ENCODE data around the gene KLF15. TPM values are rescaled to one million over a fixed set of nuclear protein-coding genes. Genes with fewer than 3 reads are reported as not detected.

The KLF15 gene
- total RNA-seq, 1 donor from 2014 or later, result 0.31 TPM

DNA sequence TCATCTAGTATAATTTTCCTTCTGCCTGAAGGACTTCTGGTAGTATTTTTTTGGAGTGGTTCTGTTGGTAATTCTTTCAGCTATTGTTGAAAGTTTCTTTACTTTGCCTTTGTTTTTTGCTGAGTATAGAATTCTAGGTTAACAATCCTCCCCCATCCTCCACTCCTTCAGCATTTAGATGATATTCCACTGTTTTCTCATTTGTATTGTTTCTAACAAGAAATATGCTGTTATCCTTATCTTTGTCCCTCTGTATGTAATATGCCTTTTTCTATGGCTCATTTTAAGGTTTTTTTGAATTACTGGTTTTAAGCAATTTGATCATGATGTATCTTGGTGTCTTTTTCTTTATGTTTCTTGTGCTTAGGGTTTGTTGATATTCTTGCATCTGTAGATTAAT is 53.9 kb downstream of the KLF15 start:
- no peaks in the 10 kb centered on the region for H3K4me1 Mint-ChIP-seq
- TF ChIP-seq CTCF (IDR thresholded peaks at IDR 0.05), result no peak
- H3K36me3 Mint-ChIP-seq (ENCODE audit: low read depth), result no peaks in the 10 kb centered on the region
- H3K4me3 Mint-ChIP-seq, result no peak overlapping the region
- H3K27me3 Mint-ChIP-seq, result no peaks in the 10 kb centered on the region
- no peak for DNase-seq
- no peak for ATAC-seq (ENCODE audit: low read depth)
- H3K9me3 Mint-ChIP-seq, result peaks cover 18% of the 10 kb centered on the region
- CTCF ChIA-PET, result no interaction called here
- intact Hi-C loops (cut with micrococcal nuclease), result no loop called here
- H3K27ac Mint-ChIP-seq, result no peak overlapping the region
- POLR2A ChIA-PET, result no interaction called here

- intact Hi-C loops (cut with micrococcal nuclease), result no loop called here
- no peak for DNase-seq
- no peaks in the 10 kb centered on the region for H3K36me3 Mint-ChIP-seq (ENCODE audit: low read depth)
- POLR2A ChIA-PET, result no interaction called here
- no peak overlapping the region for H3K27ac Mint-ChIP-seq
- H3K9me3 Mint-ChIP-seq, result peaks cover 18% of the 10 kb centered on the region
- H3K27me3 Mint-ChIP-seq, result no peaks in the 10 kb centered on the region
- H3K4me3 Mint-ChIP-seq, result no peak overlapping the region
- CTCF ChIA-PET, result no interaction called here
- H3K4me1 Mint-ChIP-seq, result no peaks in the 10 kb centered on the region
- TF ChIP-seq CTCF (IDR thresholded peaks at IDR 0.05), result no peak
- ATAC-seq (ENCODE audit: low read depth), result no peak
Observed at GRCh38 chr3:126300761-126301481, 56.3 kb downstream of the KLF15 start.

- no peaks in the 10 kb centered on the region for H3K27me3 Mint-ChIP-seq
- no peak for DNase-seq
Observed at GRCh38 chr3:126300001-126300760, 57.0 kb downstream of the KLF15 start.

GRCh38 chr3:126295407-126295939 is 61.7 kb downstream of the KLF15 start:
- POLR2A ChIA-PET, result no interaction called here
- ATAC-seq (ENCODE audit: low read depth) (no peak), DNase-seq (no peak)
- Mint-ChIP-seq H3K27me3 (peaks cover under 1% of the 10 kb centered on the region), H3K9me3 (no peaks in the 10 kb centered on the region), H3K4me3 (no peak overlapping the region), H3K36me3 (ENCODE audit: low read depth) (no peaks in the 10 kb centered on the region), H3K4me1 (no peaks in the 10 kb centered on the region), H3K27ac (no peak overlapping the region)
- no peak for TF ChIP-seq CTCF (IDR thresholded peaks at IDR 0.05)
- CTCF ChIA-PET, result no interaction called here
- intact Hi-C loops (cut with micrococcal nuclease), result no loop called here

More at GRCh38 chr3:126300001-126300760, 57.0 kb downstream of the KLF15 start:
- ATAC-seq (ENCODE audit: low read depth), result no peak
- Mint-ChIP-seq H3K4me1 (no peaks in the 10 kb centered on the region), H3K4me3 (no peak overlapping the region), H3K27ac (no peak overlapping the region), H3K9me3 (peaks cover 18% of the 10 kb centered on the region), H3K36me3 (ENCODE audit: low read depth) (no peaks in the 10 kb centered on the region)
- no peak for TF ChIP-seq CTCF (IDR thresholded peaks at IDR 0.05)
- intact Hi-C loops (cut with micrococcal nuclease), result no loop called here
- ChIA-PET POLR2A (no interaction called here), CTCF (no interaction called here)

- no peak overlapping the region for H3K27ac Mint-ChIP-seq
- H3K27me3 Mint-ChIP-seq, result peaks cover 8% of the 10 kb centered on the region
- H3K4me3 Mint-ChIP-seq, result no peak overlapping the region
- intact Hi-C loops (cut with micrococcal nuclease), result no loop called here
- no peaks in the 10 kb centered on the region for H3K4me1 Mint-ChIP-seq
- TF ChIP-seq CTCF (IDR thresholded peaks at IDR 0.05), result no peak
- no peaks in the 10 kb centered on the region for H3K36me3 Mint-ChIP-seq (ENCODE audit: low read depth)
- ATAC-seq (ENCODE audit: low read depth) (no peak), DNase-seq (no peak)
- POLR2A ChIA-PET, result no interaction called here
- H3K9me3 Mint-ChIP-seq, result no peaks in the 10 kb centered on the region
- CTCF ChIA-PET, result no interaction called here
Observed at GRCh38 chr3:126294211-126294808, 62.9 kb downstream of the KLF15 start.

All from activated B cell treated with CpG ODN at 0.5 μM for 24 hours (primary cell).